ENCODE measurements around the gene PLOD3.

DNA sequence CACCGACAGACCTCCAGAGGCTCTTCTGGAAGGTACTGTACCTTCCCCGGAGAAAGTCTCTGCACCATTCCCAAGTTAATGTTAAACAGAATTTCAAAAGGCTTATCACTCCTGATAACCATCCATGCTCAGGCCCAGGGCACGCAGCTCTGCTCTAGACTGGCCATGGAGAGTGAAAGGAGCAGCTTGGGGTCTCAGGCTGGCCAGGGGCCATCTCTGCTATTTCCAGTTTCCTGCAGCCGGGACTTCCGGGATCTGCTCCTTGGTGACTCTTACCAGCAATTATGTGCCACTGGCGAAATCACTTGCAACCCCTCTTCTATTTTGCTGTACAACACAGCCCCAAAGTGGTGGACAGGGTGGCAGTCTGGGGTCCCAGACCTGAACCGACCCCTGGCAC is 14.3 kb upstream of the PLOD3 start:
- TF ChIP-seq, protein P1, sequence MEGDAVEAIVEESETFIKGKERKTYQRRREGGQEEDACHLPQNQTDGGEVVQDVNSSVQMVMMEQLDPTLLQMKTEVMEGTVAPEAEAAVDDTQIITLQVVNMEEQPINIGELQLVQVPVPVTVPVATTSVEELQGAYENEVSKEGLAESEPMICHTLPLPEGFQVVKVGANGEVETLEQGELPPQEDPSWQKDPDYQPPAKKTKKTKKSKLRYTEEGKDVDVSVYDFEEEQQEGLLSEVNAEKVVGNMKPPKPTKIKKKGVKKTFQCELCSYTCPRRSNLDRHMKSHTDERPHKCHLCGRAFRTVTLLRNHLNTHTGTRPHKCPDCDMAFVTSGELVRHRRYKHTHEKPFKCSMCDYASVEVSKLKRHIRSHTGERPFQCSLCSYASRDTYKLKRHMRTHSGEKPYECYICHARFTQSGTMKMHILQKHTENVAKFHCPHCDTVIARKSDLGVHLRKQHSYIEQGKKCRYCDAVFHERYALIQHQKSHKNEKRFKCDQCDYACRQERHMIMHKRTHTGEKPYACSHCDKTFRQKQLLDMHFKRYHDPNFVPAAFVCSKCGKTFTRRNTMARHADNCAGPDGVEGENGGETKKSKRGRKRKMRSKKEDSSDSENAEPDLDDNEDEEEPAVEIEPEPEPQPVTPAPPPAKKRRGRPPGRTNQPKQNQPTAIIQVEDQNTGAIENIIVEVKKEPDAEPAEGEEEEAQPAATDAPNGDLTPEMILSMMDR (IDR thresholded peaks at IDR 0.05; ENCODE audit: low read length), result no peak
- TF ChIP-seq EZH2 (IDR thresholded peaks at IDR 0.05; ENCODE audit: borderline replicate concordance, low read length), result no peak
